ENCODE measurements around the gene ZNF827.

ZNF827 gene

DNA sequence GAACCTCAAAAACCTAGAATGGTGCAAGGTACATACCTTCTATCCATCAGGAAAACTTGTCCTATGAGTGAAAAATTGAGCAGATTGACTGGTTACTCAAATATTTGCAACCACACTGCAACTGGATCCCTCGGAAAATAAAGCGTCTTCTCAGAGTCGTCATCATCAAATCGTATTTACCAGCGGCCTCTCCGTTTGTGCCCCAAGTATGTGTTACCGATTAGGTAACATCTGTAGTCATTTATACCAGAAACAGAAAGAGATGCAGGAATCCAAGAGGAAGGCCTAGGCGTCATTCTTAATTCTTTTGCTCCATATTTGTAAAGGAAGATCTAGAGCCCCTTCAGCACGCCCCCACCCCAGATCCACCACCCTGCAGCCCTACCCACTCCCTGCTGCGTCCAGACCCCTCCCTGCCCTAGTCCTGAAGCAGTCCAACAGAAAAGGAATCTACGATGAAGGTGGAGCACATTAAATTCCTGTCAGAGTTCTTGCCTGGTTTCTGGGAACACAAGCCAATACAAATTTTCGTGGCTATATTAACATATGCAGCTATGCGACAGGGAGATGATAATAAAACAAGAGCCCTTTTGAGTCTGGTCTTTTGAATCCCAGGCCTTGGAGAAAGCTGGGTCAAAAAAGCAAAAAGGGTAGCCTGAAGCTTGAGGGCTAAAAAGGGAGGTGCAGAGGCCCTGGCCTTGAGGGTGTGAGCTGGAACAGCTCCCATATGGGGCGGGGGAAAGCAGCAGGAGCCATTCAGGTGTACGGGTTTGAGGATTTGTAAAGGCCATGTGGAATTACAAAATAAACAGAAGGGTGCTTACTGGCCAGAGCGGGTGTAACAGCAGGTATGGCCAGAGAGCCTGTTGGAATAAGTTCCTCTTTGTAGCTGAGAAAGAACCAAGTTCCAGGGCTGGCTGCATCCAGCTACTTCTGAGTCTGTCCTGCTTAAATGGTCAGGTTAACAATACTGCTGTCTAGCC, 77.0 kb downstream of the ZNF827 start:
- no peak for TF ChIP-seq HDGF (IDR thresholded peaks at IDR 0.05; ENCODE audit: borderline replicate concordance)
- TF ChIP-seq SUZ12 (IDR thresholded peaks at IDR 0.05), result no peak
- TF ChIP-seq NFRKB (IDR thresholded peaks at IDR 0.05), result no peak
- no peak for TF ChIP-seq TARDBP (IDR thresholded peaks at IDR 0.05)
- no peak for TF ChIP-seq ARNT (IDR thresholded peaks at IDR 0.05)
- TF ChIP-seq, protein P1, sequence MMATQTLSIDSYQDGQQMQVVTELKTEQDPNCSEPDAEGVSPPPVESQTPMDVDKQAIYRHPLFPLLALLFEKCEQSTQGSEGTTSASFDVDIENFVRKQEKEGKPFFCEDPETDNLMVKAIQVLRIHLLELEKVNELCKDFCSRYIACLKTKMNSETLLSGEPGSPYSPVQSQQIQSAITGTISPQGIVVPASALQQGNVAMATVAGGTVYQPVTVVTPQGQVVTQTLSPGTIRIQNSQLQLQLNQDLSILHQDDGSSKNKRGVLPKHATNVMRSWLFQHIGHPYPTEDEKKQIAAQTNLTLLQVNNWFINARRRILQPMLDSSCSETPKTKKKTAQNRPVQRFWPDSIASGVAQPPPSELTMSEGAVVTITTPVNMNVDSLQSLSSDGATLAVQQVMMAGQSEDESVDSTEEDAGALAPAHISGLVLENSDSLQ (IDR thresholded peaks at IDR 0.05), result no peak
- no peak for TF ChIP-seq FOXK2 (IDR thresholded peaks at IDR 0.05)
- no peak for TF ChIP-seq FOXA1 (IDR thresholded peaks at IDR 0.05)
- TF ChIP-seq FOXM1 (IDR thresholded peaks at IDR 0.05; ENCODE audit: borderline replicate concordance), result no peak
- no peak for TF ChIP-seq BHLHE40 (IDR thresholded peaks at IDR 0.05; ENCODE audit: borderline replicate concordance)
- POLR2A ChIA-PET, result no interaction called here
- CTCF ChIA-PET, result no interaction called here
- DNase-seq (ENCODE audit: extremely low spot score), result no peak

DNA sequence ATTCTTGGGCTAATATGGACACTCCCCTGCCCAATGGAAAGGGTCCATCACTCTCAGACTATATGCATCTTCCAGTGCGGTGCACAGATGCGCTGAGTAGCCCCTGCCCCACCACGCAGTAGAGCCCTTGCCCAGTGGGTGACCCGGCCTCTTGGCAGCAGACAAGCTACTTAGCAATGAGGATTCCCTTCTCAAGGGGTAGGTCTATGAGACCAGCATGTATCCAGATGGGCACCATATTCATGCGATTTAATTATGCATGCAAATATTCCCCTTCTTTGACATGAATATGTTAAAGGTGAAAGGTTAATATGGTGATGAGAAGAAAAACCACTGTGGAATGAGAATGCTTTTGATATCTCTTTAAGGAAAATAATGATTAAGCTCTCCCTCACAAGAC, 77.7 kb downstream of the ZNF827 start:
- CTCF ChIA-PET, result interaction anchor here (0.7 kb wide), 1 partner anchor 43 kb away, joined by 3 read pairs; no protein-coding TSS in a partner anchor
- TF ChIP-seq L3MBTL2 (conservative IDR thresholded peaks at IDR 0.05), result no peak
- TF ChIP-seq FOXK2 (IDR thresholded peaks at IDR 0.05), result no peak
- TF ChIP-seq BHLHE40 (IDR thresholded peaks at IDR 0.05; ENCODE audit: borderline replicate concordance), result no peak
- no peak for TF ChIP-seq CTBP1 (IDR thresholded peaks at IDR 0.05; ENCODE audit: borderline replicate concordance)
- TF ChIP-seq, protein P1 (IDR thresholded peaks at IDR 0.05), result no peak
- TF ChIP-seq TARDBP (IDR thresholded peaks at IDR 0.05), result no peak
- TF ChIP-seq SUZ12 (IDR thresholded peaks at IDR 0.05), result no peak
- no peak for TF ChIP-seq LEF1 (IDR thresholded peaks at IDR 0.05; ENCODE audit: borderline replicate concordance)
- no peak for TF ChIP-seq FOXM1 (IDR thresholded peaks at IDR 0.05; ENCODE audit: borderline replicate concordance)
- no peak for TF ChIP-seq ARNT (IDR thresholded peaks at IDR 0.05)
- no peak for TF ChIP-seq NFRKB (IDR thresholded peaks at IDR 0.05)
- no peak for TF ChIP-seq HDGF (IDR thresholded peaks at IDR 0.05; ENCODE audit: borderline replicate concordance)
- TF ChIP-seq SP1 (IDR thresholded peaks at IDR 0.05), result no peak
- no peak for TF ChIP-seq ELF4 (IDR thresholded peaks at IDR 0.05)
- no peak for TF ChIP-seq FOXA1 (IDR thresholded peaks at IDR 0.05)
- no peak for TF ChIP-seq ZNF384 (IDR thresholded peaks at IDR 0.05)
- POLR2A ChIA-PET, result no interaction called here
- no peak for DNase-seq (ENCODE audit: extremely low spot score)

DNA sequence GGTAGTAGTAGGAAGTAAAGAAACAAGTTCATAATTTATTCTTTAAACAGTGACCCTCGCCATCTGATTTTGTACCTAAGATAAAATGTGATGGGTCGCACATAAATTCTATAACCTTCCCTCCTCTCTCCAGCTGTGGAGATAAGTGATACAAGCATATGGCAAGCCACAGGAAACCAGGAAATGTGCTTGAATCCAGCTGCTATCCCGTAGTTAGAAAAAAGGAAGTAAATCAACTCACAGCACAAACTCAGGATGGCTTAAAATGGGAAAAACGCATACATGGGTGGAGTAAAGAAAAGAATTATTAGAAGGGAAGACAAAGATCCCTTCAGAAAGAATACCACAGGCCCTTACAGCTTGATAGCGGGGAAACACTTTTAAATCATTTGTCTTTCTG, 78.2 kb downstream of the ZNF827 start:
- TF ChIP-seq SUZ12 (IDR thresholded peaks at IDR 0.05) (no peak), FOXM1 (IDR thresholded peaks at IDR 0.05; ENCODE audit: borderline replicate concordance) (no peak), HDGF (IDR thresholded peaks at IDR 0.05; ENCODE audit: borderline replicate concordance) (no peak), ARNT (IDR thresholded peaks at IDR 0.05) (no peak), TARDBP (IDR thresholded peaks at IDR 0.05) (no peak), ELF4 (IDR thresholded peaks at IDR 0.05) (no peak), FOXA1 (IDR thresholded peaks at IDR 0.05) (no peak), NFRKB (IDR thresholded peaks at IDR 0.05) (no peak), SP1 (IDR thresholded peaks at IDR 0.05) (no peak), L3MBTL2 (conservative IDR thresholded peaks at IDR 0.05) (no peak), BHLHE40 (IDR thresholded peaks at IDR 0.05; ENCODE audit: borderline replicate concordance) (no peak), ZNF384 (IDR thresholded peaks at IDR 0.05) (no peak)
- TF ChIP-seq, protein P1 (IDR thresholded peaks at IDR 0.05), result no peak
- no peak for DNase-seq (ENCODE audit: extremely low spot score)
- CTCF ChIA-PET, result interaction anchor here (0.7 kb wide), 1 partner anchor 42 kb away, joined by 3 read pairs; no protein-coding TSS in a partner anchor
- POLR2A ChIA-PET, result no interaction called here

DNA sequence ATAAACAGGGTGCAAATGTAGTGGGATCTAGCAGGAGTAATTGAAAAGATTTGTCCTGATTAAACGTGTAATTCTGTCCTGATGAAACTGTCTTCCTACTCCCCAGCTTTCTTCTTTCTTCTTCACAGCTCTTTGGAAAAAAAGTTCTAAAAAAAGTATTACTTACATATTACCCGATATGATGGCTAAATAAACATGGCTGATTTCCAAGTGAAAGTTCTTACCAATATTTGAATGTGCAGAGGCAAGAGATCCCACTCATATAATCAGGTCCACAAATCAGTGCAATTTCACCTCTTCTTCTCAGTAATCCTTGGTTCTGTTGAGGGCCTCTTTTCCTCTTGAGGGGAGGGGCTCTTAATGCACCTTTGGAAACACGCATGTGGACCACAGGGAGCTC, 78.7 kb downstream of the ZNF827 start:
- TF ChIP-seq SP1 (IDR thresholded peaks at IDR 0.05) (no peak), TARDBP (IDR thresholded peaks at IDR 0.05) (no peak)
- ChIA-PET POLR2A (no interaction called here), CTCF (interaction anchor here (0.7 kb wide), 1 partner anchor 42 kb away, joined by 3 read pairs; no protein-coding TSS in a partner anchor)
- DNase-seq (ENCODE audit: extremely low spot score), result no peak

DNA sequence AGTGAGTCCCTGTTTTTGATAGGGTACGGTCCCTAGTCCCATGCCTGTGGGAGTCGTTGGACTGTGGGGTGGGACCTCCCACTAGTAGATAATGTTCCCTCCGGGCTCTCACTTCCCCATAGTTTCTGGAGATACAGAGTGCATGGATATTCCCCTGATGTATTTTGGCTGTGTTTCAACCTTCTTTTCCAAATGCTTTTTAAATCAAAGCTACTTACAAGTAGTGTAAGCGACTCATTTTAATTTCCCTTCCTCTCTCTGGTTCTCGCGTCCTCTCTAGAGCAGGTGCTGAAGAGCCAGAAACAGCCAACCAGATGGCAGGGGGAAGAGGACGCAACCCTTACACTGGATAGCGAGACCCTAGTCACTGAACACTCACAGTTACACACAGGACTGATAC, 79.2 kb downstream of the ZNF827 start:
- CTCF ChIA-PET, result no interaction called here

DNA sequence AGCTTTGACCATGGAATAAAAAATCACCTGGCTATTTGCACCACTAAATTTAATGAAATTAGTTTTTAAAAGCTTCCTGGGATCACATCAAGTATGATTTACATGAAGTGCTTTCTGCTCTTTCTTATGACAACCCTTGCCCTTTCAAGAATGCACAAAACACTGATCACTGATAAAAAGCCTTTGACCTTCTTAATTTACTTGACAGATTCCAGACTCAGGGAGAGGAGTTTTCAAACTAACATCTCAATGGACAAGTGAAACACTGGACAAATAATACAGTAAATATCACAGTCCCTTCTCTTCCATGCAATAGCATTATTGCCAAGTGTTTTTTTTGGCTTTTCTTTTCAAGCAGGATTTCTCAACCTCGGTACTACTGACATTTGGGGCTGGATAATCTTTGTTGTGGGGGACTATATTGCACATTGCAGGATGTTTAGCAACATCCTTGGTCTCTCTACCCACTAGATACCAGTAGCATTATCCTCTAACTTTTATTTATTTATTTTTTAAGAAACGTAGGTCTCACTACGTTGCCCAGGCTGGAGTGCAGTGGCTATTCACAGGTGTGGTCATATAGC, 86.3 kb downstream of the ZNF827 start:
- TF ChIP-seq CTBP1 (IDR thresholded peaks at IDR 0.05; ENCODE audit: borderline replicate concordance), result no peak
- no peak for TF ChIP-seq ZNF384 (IDR thresholded peaks at IDR 0.05)
- no peak for TF ChIP-seq FOXM1 (IDR thresholded peaks at IDR 0.05; ENCODE audit: borderline replicate concordance)
- TF ChIP-seq HDGF (IDR thresholded peaks at IDR 0.05; ENCODE audit: borderline replicate concordance), result no peak
- TF ChIP-seq SP1 (IDR thresholded peaks at IDR 0.05), result no peak
- no peak for TF ChIP-seq SUZ12 (IDR thresholded peaks at IDR 0.05)
- TF ChIP-seq FOXK2 (IDR thresholded peaks at IDR 0.05), result no peak
- no peak for TF ChIP-seq ARNT (IDR thresholded peaks at IDR 0.05)
- TF ChIP-seq NFRKB (IDR thresholded peaks at IDR 0.05), result no peak
- TF ChIP-seq L3MBTL2 (conservative IDR thresholded peaks at IDR 0.05), result no peak
- TF ChIP-seq, protein P1 (IDR thresholded peaks at IDR 0.05), result no peak
- no peak for TF ChIP-seq TARDBP (IDR thresholded peaks at IDR 0.05)
- no peak for TF ChIP-seq ELF4 (IDR thresholded peaks at IDR 0.05)
- no peak for TF ChIP-seq LEF1 (IDR thresholded peaks at IDR 0.05; ENCODE audit: borderline replicate concordance)
- TF ChIP-seq FOXA1 (IDR thresholded peaks at IDR 0.05), result no peak
- TF ChIP-seq BHLHE40 (IDR thresholded peaks at IDR 0.05; ENCODE audit: borderline replicate concordance), result no peak
- POLR2A ChIA-PET, result interaction anchor here (0.7 to 1.8 kb wide), 2 partner anchors 10 to 41 kb away, joined by 3 to 5 read pairs; no protein-coding TSS in a partner anchor
- CTCF ChIA-PET, result no interaction called here
- DNase-seq (ENCODE audit: extremely low spot score), result no peak

More for the DNA sequence above, 79.2 kb downstream of the ZNF827 start:
- DNase-seq (ENCODE audit: extremely low spot score), result no peak
- POLR2A ChIA-PET, result no interaction called here
- no peak for TF ChIP-seq NFRKB (IDR thresholded peaks at IDR 0.05)
- no peak for TF ChIP-seq SUZ12 (IDR thresholded peaks at IDR 0.05)
- TF ChIP-seq ELF4 (IDR thresholded peaks at IDR 0.05), result no peak

All from HEK293T (cell line).